Esophagus muscularis mucosa (tissue), 4 donors: ENCODE data around the gene HNRNPU. TPM values are rescaled to one million over a fixed set of nuclear protein-coding genes. Genes with fewer than 3 reads are reported as not detected.

Source experiments
- DNase-seq: peaks from one replicate; pipeline ENCODE4 v3.0.0-alpha.2; 2017; ENCODE audit errors: extremely low spot score
- H3K27ac ChIP-seq, 4 donors: fragments of 200-600 bp; sonication (generic); replicated peaks in 1 of 4; 1 replicate in 3 of 4; 2 replicates in 1 of 4; pipeline ENCODE4 v1.5.1; 2016 to 2019; ENCODE audit warnings: mild to moderate bottlenecking in 1 of 4
- H3K27me3 ChIP-seq, 4 donors: fragments of 200-600 bp; sonication (generic); one replicate each; pipeline versions ENCODE4 v1.5.1 to v1.6.0; 2016 to 2019
- H3K36me3 ChIP-seq, 4 donors: fragments of 200-600 bp; sonication (generic); one replicate each; pipeline ENCODE4 v1.5.1; 2016 to 2019
- H3K4me1 ChIP-seq, 4 donors: fragments of 200-600 bp; sonication (generic); one replicate each; pipeline ENCODE4 v1.5.1; 2016 to 2019
- H3K4me3 ChIP-seq, 4 donors: fragments of 200-600 bp; sonication (generic); 1 replicate in 2 of 4; 2 replicates in 2 of 4; pipeline ENCODE4 v1.5.1; 2016 to 2019; ENCODE audit warnings: mild to moderate bottlenecking in 4 of 4, moderate library complexity in 1 of 4
- H3K9me3 ChIP-seq, 4 donors: fragments of 200-600 bp; sonication (generic); 1 replicate in 3 of 4; 2 replicates in 1 of 4; pipeline ENCODE4 v1.5.1; 2016 to 2019
- CTCF ChIP-seq, 3 experiments: fragments of 200-600 bp in 2 of 3; fragments of 450-650 bp in 1 of 3; sonication (generic) in 2 of 3; IDR thresholded peaks; one replicate each; pipeline ENCODE4 v1.5.1; 2017 to 2019; ENCODE audit warnings: antibody characterized with exemption in 3 of 3, mild to moderate bottlenecking in 2 of 3, moderate library complexity in 1 of 3
- EP300 ChIP-seq: sonication (generic); formaldehyde crosslinking; IDR thresholded peaks from one replicate; pipeline ENCODE4 v1.6.1; 2017; ENCODE audit warnings: antibody characterized with exemption
- POLR2A ChIP-seq: fragments of 450-650 bp; IDR thresholded peaks from one replicate; pipeline ENCODE4 v1.6.1; 2017; ENCODE audit warnings: antibody characterized with exemption, moderate library complexity, mild to moderate bottlenecking, low read depth
- POLR2AphosphoS5 ChIP-seq, 2 donors: sonication (generic); formaldehyde crosslinking; IDR thresholded peaks; one replicate each; pipeline ENCODE4 v1.6.1; 2017; ENCODE audit warnings: antibody characterized with exemption in 2 of 2
- WGBS: methylation state at CpG from one replicate; pipeline ENCODE4 v1.1.5; 2018; 5-methylcytosine and 5-hydroxymethylcytosine counted together
- intact Hi-C: fragments of 100-400 bp; cut with DNase I; formaldehyde crosslinking; loops from one replicate; pipeline ENCODE4 v1.15.1; 2023
- total RNA-seq, 4 donors: library from RNA; depleted of rRNA; stranded (reverse); fragments of >200 nt; gene quantifications; one replicate each; pipeline versions ENCODE4 v1.1.0 to v1.2.1, GENCODE V29; 2016

HNRNPU gene
- total RNA-seq, 4 donors from 2014 or later: 255 to 306 (median 279) TPM

- no peaks in the 10 kb centered on the region for H3K36me3 ChIP-seq
- H3K4me3 ChIP-seq: no peak overlapping the region
- no peak for DNase-seq
- 91% methylated on average over 8 of the region's 8 CpGs for WGBS
- no peaks in the 10 kb centered on the region for H3K4me1 ChIP-seq
- no peaks in the 10 kb centered on the region for H3K27me3 ChIP-seq
- no peak overlapping the region for H3K27ac ChIP-seq
- TF ChIP-seq EP300 (no peak), CTCF (IDR thresholded peaks at IDR 0.05) (no peak), POLR2AphosphoS5 (IDR thresholded peaks at IDR 0.05) (no peak), POLR2A (no peak)
- intact Hi-C loops: no loop called here
- H3K9me3 ChIP-seq: no peaks in the 10 kb centered on the region
Observed at GRCh38 chr1:244804841-244805240, 59.5 kb downstream of the HNRNPU start.

GRCh38 chr1:244802556-244803239 lies 61.6 kb downstream of the HNRNPU start:
- no peaks in the 10 kb centered on the region for H3K27me3 ChIP-seq
- no peak overlapping the region for H3K27ac ChIP-seq
- TF ChIP-seq POLR2AphosphoS5 (IDR thresholded peaks at IDR 0.05) (no peak), POLR2A (no peak), CTCF (IDR thresholded peaks at IDR 0.05) (no peak), EP300 (no peak)
- no peak overlapping the region for H3K4me3 ChIP-seq
- H3K9me3 ChIP-seq: no peaks in the 10 kb centered on the region
- intact Hi-C loops: no loop called here
- 87% methylated on average over 16 of the region's 16 CpGs for WGBS
- H3K36me3 ChIP-seq: no peaks in the 10 kb centered on the region
- no peak for DNase-seq
- H3K4me1 ChIP-seq: no peaks in the 10 kb centered on the region

GRCh38 chr1:244802041-244802440 lies 62.3 kb downstream of the HNRNPU start:
- Histone ChIP-seq H3K36me3 (no peaks in the 10 kb centered on the region), H3K4me1 (no peaks in the 10 kb centered on the region), H3K27me3 (no peaks in the 10 kb centered on the region), H3K9me3 (no peaks in the 10 kb centered on the region), H3K4me3 (no peak overlapping the region), H3K27ac (no peak overlapping the region)
- intact Hi-C loops: no loop called here
- no peak for TF ChIP-seq POLR2AphosphoS5 (IDR thresholded peaks at IDR 0.05)
- no peak for TF ChIP-seq EP300
- no peak for TF ChIP-seq POLR2A
- no peak for TF ChIP-seq CTCF (IDR thresholded peaks at IDR 0.05)
- 77% methylated on average over 14 of the region's 14 CpGs for WGBS
- DNase-seq: no peak

GRCh38 chr1:244801246-244801645 lies 63.1 kb downstream of the HNRNPU start:
- WGBS: 59% methylated on average over 14 of the region's 14 CpGs
- no peak overlapping the region for H3K27ac ChIP-seq

More at GRCh38 chr1:244801246-244801645, 63.1 kb downstream of the HNRNPU start:
- H3K27me3 ChIP-seq: no peaks in the 10 kb centered on the region
- DNase-seq: no peak
- TF ChIP-seq POLR2AphosphoS5 (IDR thresholded peaks at IDR 0.05) (no peak), POLR2A (no peak), CTCF (IDR thresholded peaks at IDR 0.05) (peak; percentile 56 to 71 (median 58)), EP300 (no peak)
- intact Hi-C loops: loop anchor here (2.0 kb wide), 1 partner anchor 242 kb away; no protein-coding TSS in a partner anchor
- H3K4me1 ChIP-seq: no peaks in the 10 kb centered on the region
- no peak overlapping the region for H3K4me3 ChIP-seq
- no peaks in the 10 kb centered on the region for H3K9me3 ChIP-seq
- no peaks in the 10 kb centered on the region for H3K36me3 ChIP-seq
